ENCODE results near the gene NPHP1.
"Not testable (repeated sequence)": the region's sequence is repeated elsewhere in the genome, so short reads cannot be mapped to it uniquely, and the experiment has no call there.

DNA sequence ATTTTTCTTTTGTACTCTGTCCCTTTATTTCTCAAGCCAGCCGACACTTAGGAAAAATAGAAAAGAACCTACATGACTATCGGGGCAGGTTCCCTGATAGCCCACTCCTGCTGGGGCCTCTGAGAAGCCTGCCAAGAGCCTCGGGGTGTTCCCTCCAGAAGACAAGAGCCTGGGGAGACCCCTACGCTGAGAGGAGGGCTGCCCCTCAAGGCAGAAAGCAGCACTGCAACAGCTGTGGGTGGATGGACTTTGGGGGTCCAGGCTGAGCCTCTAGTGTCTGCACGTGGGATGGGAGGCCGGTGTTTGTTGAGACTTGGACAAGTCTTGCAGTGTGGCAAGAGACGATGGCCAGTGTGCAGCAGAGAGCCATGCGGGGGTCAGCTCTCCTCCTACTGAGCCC lies 121.7 kb downstream of the NPHP1 start:
- TF ChIP-seq, protein P1, sequence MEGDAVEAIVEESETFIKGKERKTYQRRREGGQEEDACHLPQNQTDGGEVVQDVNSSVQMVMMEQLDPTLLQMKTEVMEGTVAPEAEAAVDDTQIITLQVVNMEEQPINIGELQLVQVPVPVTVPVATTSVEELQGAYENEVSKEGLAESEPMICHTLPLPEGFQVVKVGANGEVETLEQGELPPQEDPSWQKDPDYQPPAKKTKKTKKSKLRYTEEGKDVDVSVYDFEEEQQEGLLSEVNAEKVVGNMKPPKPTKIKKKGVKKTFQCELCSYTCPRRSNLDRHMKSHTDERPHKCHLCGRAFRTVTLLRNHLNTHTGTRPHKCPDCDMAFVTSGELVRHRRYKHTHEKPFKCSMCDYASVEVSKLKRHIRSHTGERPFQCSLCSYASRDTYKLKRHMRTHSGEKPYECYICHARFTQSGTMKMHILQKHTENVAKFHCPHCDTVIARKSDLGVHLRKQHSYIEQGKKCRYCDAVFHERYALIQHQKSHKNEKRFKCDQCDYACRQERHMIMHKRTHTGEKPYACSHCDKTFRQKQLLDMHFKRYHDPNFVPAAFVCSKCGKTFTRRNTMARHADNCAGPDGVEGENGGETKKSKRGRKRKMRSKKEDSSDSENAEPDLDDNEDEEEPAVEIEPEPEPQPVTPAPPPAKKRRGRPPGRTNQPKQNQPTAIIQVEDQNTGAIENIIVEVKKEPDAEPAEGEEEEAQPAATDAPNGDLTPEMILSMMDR (conservative IDR thresholded peaks at IDR 0.05; ENCODE audit: low read length): not testable (repeated sequence)
- TF ChIP-seq EZH2phosphoT487 (IDR thresholded peaks at IDR 0.05; ENCODE audit: borderline replicate concordance): not testable (repeated sequence)
